ENCODE results near the gene GJA8.
"Not testable (repeated sequence)": the region's sequence is repeated elsewhere in the genome, so short reads cannot be mapped to it uniquely, and the experiment has no call there.

Gene GJA8

DNA sequence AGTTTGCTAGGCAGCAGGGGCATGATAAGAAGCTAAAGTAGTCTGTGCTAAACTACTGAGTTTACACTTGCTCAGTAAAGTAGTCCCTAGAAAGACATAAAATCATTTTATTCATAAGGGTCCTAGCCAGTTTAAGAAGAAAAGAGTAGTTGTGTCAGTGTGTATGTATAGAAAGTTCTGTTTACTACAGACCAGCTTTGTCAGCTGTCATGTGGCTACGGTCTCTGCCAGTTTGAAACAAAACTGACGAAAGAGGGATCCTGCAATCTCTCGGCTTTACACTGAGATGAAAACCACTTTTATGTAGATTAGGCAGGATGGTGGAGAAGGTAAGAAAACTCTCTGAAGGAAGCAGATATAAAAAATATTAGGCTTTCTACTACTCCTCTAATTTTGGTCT, 32.7 kb downstream of the GJA8 start:
- H3K27ac ChIP-seq (ENCODE audit: extremely low read depth, low read depth, low read length); H3K36me3 ChIP-seq (ENCODE audit: control insufficient read depth in 2 of 2, insufficient read depth in 1 of 2, low read length in 2 of 2); H3K4me3 ChIP-seq (ENCODE audit: low read depth, low read length); H3K9me3 ChIP-seq (ENCODE audit: control insufficient read depth, insufficient read depth, low read depth, low read length); H3K4me1 ChIP-seq (ENCODE audit: control insufficient read depth, insufficient read depth, low read length); POLR2A ChIA-PET; CTCF ChIA-PET: not testable (repeated sequence)

DNA sequence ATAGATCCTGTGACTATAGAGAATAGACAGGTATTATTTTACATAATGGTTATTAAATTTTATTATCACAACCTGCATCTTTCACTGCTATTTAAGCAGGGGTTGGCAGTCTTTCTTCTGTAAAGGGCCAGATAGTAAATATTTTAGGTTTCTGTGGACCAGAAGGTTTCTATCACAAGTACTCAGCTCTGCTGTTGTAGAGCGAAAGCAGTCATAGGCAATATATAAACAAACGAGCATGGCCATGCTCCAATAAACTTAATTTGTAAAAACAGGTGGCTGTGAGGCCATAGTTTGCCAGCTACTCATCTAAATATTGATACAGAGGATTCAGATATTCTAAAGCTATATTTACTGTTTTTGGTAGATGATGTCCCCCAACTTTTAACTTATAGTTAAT, 37.9 kb downstream of the GJA8 start:
- H3K27ac ChIP-seq (ENCODE audit: extremely low read depth, low read depth, low read length); CTCF ChIA-PET; POLR2A ChIA-PET; H3K4me3 ChIP-seq (ENCODE audit: low read depth, low read length); H3K36me3 ChIP-seq (ENCODE audit: control insufficient read depth in 2 of 2, insufficient read depth in 1 of 2, low read length in 2 of 2); H3K9me3 ChIP-seq (ENCODE audit: control insufficient read depth, insufficient read depth, low read depth, low read length); H3K4me1 ChIP-seq (ENCODE audit: control insufficient read depth, insufficient read depth, low read length): not testable (repeated sequence)

DNA sequence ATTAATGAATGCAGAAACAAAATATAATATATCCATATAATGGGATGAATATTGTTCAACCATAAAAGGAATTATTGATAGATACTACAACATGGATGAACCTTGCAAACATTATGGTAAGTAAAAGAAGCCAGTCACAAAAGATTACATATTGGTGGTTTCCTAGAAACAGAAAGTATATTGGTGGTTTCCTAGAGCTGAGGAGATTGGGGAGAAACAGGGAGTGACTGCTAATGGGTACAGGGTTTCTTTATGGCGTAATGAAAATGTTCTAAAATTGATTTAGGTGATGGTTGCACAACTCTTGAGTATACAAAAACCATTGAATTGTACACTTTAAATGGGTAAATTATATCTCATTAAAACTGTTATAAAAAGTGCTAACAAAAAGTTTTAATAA, 40.0 kb downstream of the GJA8 start:
- H3K27ac ChIP-seq (ENCODE audit: extremely low read depth, low read depth, low read length); POLR2A ChIA-PET; H3K4me1 ChIP-seq (ENCODE audit: control insufficient read depth, insufficient read depth, low read length); H3K36me3 ChIP-seq (ENCODE audit: control insufficient read depth in 2 of 2, insufficient read depth in 1 of 2, low read length in 2 of 2); CTCF ChIA-PET; H3K9me3 ChIP-seq (ENCODE audit: control insufficient read depth, insufficient read depth, low read depth, low read length); H3K4me3 ChIP-seq (ENCODE audit: low read depth, low read length): not testable (repeated sequence)

DNA sequence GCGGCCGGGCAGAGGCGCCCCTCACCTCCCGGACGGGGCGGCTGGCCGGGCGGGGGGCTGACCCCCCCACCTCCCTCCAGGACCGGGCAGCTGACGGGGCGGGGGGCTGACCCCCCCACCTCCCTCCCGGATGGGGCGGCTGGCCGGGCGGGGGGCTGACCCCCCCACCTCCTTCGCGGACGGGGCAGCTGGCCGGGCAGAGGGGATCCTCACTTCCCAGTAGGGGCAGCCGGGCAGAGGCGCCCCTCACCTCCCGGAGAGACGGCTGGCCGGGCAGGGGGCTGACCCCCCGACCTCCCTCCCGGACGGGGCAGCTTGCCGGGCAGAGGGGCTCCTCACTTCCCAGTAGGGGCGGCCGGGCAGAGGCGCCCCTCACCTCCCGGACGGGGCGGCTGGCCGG, 46.9 kb downstream of the GJA8 start:
- CTCF ChIA-PET; H3K27ac ChIP-seq (ENCODE audit: extremely low read depth, low read depth, low read length); H3K36me3 ChIP-seq (ENCODE audit: control insufficient read depth in 2 of 2, insufficient read depth in 1 of 2, low read length in 2 of 2); H3K4me1 ChIP-seq (ENCODE audit: control insufficient read depth, insufficient read depth, low read length); H3K9me3 ChIP-seq (ENCODE audit: control insufficient read depth, insufficient read depth, low read depth, low read length); POLR2A ChIA-PET; H3K4me3 ChIP-seq (ENCODE audit: low read depth, low read length): not testable (repeated sequence)
